Adrenal gland (tissue), 12 donors: ENCODE measurements around the gene ARHGAP6. TPM values are rescaled to one million over a fixed set of nuclear protein-coding genes. Genes with fewer than 3 reads are reported as not detected.

Experiments used
- DNase-seq, 7 donors: peaks; one replicate each; pipeline ENCODE4 v3.0.0-alpha.2; 2019 to 2020
- H3K27ac ChIP-seq, 5 donors: fragments of 200-600 bp; sonication (generic) in 4 of 5; 1 replicate in 3 of 5; 2 replicates in 2 of 5; pipeline versions ENCODE4 v1.5.1 to v1.8.0; 2016 to 2020; ENCODE audit warnings: mild to moderate bottlenecking in 1 of 5
- H3K27me3 ChIP-seq: fragments of 200-600 bp; 2 replicates; pipeline ENCODE4 v1.8.0; 2021
- H3K36me3 ChIP-seq, 2 donors: fragments of 200-600 bp; replicated peaks in 1 of 2; 1 replicate in 1 of 2; 2 replicates in 1 of 2; pipeline versions ENCODE4 v1.5.1 to v1.8.0; 2018 to 2022
- H3K4me1 ChIP-seq, 2 donors: fragments of 200-600 bp; replicated peaks in 1 of 2; 1 replicate in 1 of 2; 2 replicates in 1 of 2; pipeline versions ENCODE4 v1.5.1 to v1.8.0; 2018 to 2021
- H3K4me3 ChIP-seq, 4 donors: fragments of 200-600 bp; sonication (generic) in 3 of 4; one replicate each; pipeline ENCODE4 v1.5.1; 2016 to 2018
- H3K9me3 ChIP-seq, 3 donors: fragments of 200-600 bp; sonication (generic) in 1 of 3; replicated peaks in 1 of 3; 1 replicate in 2 of 3; 2 replicates in 1 of 3; pipeline versions ENCODE4 v1.5.1 to v1.8.0; 2016 to 2021
- POLR2A ChIP-seq, 2 donors: fragments of 450-650 bp; IDR thresholded peaks; one replicate each; pipeline ENCODE4 v1.6.1; 2017; ENCODE audit warnings: antibody characterized with exemption in 2 of 2, mild to moderate bottlenecking in 2 of 2, moderate library complexity in 1 of 2
- WGBS, 4 donors: extraction: QIAGEN DNeasy Blood & Tissue Kit in 2 of 4; methylation state at CpG; one replicate each; pipeline versions ENCODE4 v1.1.5 to v1.1.7; 2013 to 2017; 5-methylcytosine and 5-hydroxymethylcytosine counted together
- intact Hi-C, 2 donors: fragments of 100-400 bp; cut with DNase I; formaldehyde crosslinking; loops; one replicate each; pipeline versions ENCODE4 v1.14.1 to v1.15.0; 2022 to 2023
- polyA plus RNA-seq, 3 donors: library from polyadenylated mRNA; stranded (reverse); fragments of 200-250 nt in 2 of 3; fragments of 350-450 nt in 1 of 3; fragmentation: Illumina TruSeq in 1 of 3; extraction: RNeasy Lipid Tissue Mini Kit (QIAGEN cat#74804) in 1 of 3; gene quantifications; one replicate each; pipeline ENCODE4 v1.2.3, GENCODE V29; 2013 to 2014
- total RNA-seq, 9 donors: library from RNA; depleted of rRNA in 4 of 9; stranded (reverse); fragments of >200 nt in 4 of 9; fragments of 120-200 nt in 1 of 9; fragmentation: NEBNext Ultra II Directional in 1 of 9; extraction: Animal tissue kit (Norgen Biotek cat#: 25700) in 1 of 9; gene quantifications; one replicate each; pipeline versions ENCODE4 v1.1.0 to v1.2.4, GENCODE V29; 2013 to 2023
- TF ChIP-seq, protein P1 (sequence below), 6 experiments: fragments of 450-650 bp in 4 of 6; fragments of 200-600 bp in 2 of 6; sonication (generic) in 1 of 6; IDR thresholded peaks; 1 replicate in 5 of 6; 2 replicates in 1 of 6; pipeline versions ENCODE4 v1.5.1 to v1.8.0; 2016 to 2021; ENCODE audit warnings: antibody characterized with exemption in 6 of 6, mild to moderate bottlenecking in 2 of 6, moderate library complexity in 1 of 6
- donor health status: healthy with polysubstance abuse.
- donor health status: Bipolar disorder and iron deficiency.
- donor health status: DM: yes; HTN: yes; CAD: no.
- donor health status: DM: no; HTN: no; CAD: no.
- donor health status: DM: no; HTN: no; CAD: no.
- donor health status: DM: yes; HTN: yes; CAD: no.

ARHGAP6 gene
- total and polyA plus RNA-seq, 12 donors, result 0.78 to 4.2 (median 2.7) TPM

- Histone ChIP-seq H3K4me1 (no peaks in the 10 kb centered on the region), H3K27me3 (peaks cover 19% of the 10 kb centered on the region), H3K4me3 (no peak overlapping the region), H3K9me3 (no peaks in the 10 kb centered on the region), H3K27ac (no peak overlapping the region), H3K36me3 (no peaks in the 10 kb centered on the region)
- TF ChIP-seq POLR2A (IDR thresholded peaks at IDR 0.05), result no peak
- TF ChIP-seq, protein P1, sequence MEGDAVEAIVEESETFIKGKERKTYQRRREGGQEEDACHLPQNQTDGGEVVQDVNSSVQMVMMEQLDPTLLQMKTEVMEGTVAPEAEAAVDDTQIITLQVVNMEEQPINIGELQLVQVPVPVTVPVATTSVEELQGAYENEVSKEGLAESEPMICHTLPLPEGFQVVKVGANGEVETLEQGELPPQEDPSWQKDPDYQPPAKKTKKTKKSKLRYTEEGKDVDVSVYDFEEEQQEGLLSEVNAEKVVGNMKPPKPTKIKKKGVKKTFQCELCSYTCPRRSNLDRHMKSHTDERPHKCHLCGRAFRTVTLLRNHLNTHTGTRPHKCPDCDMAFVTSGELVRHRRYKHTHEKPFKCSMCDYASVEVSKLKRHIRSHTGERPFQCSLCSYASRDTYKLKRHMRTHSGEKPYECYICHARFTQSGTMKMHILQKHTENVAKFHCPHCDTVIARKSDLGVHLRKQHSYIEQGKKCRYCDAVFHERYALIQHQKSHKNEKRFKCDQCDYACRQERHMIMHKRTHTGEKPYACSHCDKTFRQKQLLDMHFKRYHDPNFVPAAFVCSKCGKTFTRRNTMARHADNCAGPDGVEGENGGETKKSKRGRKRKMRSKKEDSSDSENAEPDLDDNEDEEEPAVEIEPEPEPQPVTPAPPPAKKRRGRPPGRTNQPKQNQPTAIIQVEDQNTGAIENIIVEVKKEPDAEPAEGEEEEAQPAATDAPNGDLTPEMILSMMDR (IDR thresholded peaks at IDR 0.05), result no peak
- 42 to 79% (median 68%) methylated on average over 2 of the region's 2 CpGs for WGBS, 4 donors
- intact Hi-C loops, result loop anchor here (10.0 kb wide), 1 partner anchor 951 kb away; no protein-coding TSS in a partner anchor
- DNase-seq, result no peak
Measured at GRCh38 chrX:11135564-11136185, 530.0 kb downstream of the ARHGAP6 start.

- no peak overlapping the region for H3K27ac ChIP-seq
Measured at GRCh38 chrX:11131146-11131545, 534.6 kb downstream of the ARHGAP6 start.

GRCh38 chrX:11130136-11130535 lies 535.6 kb downstream of the ARHGAP6 start:
- WGBS, 4 donors, result 71 to 95% (median 79%) methylated on average over 2 to 3 of the region's 3 CpGs
- intact Hi-C loops, result loop anchor here (10.0 kb wide), 1 partner anchor 945 kb away; no protein-coding TSS in a partner anchor
- H3K4me3 ChIP-seq, result no peak overlapping the region
- TF ChIP-seq, protein P1 (IDR thresholded peaks at IDR 0.05), result no peak
- TF ChIP-seq POLR2A (IDR thresholded peaks at IDR 0.05), result no peak
- H3K4me1 ChIP-seq, result no peaks in the 10 kb centered on the region
- H3K36me3 ChIP-seq, result no peaks in the 10 kb centered on the region
- H3K27ac ChIP-seq, result no peak overlapping the region
- DNase-seq, result no peak
- H3K9me3 ChIP-seq, result no peaks in the 10 kb centered on the region
- peaks cover 4% of the 10 kb centered on the region for H3K27me3 ChIP-seq

More at GRCh38 chrX:11131146-11131545, 534.6 kb downstream of the ARHGAP6 start:
- Histone ChIP-seq H3K27me3 (peaks cover 4% of the 10 kb centered on the region), H3K4me1 (no peaks in the 10 kb centered on the region), H3K9me3 (no peaks in the 10 kb centered on the region), H3K36me3 (no peaks in the 10 kb centered on the region), H3K4me3 (no peak overlapping the region)
- intact Hi-C loops, result loop anchor here (10.0 kb wide), 1 partner anchor 946 kb away; no protein-coding TSS in a partner anchor
- DNase-seq, result no peak
- no peak for TF ChIP-seq POLR2A (IDR thresholded peaks at IDR 0.05)
- TF ChIP-seq, protein P1 (IDR thresholded peaks at IDR 0.05), result no peak

DNA sequence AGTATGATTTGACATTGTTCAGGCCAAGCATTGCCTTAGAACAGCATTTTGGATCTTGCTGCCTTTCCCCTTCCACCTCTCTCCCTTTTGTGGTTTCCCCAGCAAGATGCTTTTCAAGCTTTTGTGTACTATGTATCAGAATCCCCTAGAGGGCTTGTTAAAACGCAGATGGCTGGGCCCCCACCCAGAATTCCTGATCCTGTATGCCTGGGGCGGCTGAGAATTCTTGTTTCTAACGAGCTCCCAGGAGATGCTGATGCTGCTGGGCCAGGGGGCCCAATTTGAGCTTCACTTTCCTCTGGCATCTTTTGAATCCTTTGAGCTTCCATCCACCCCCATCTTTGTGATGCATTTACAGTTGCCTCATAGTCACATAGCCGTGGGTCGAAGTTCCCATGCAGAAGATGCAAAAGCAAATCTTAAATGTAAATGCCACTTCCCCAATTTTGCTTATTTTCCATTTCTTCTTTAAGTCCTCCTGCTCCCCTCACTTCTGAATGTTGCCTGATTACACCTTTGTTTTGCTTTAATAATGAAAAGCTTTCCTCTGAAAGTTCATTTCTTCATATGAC lies 536.1 kb downstream of the ARHGAP6 start:
- 52 to 77% (median 66%) methylated on average over 5 of the region's 5 CpGs for WGBS, 4 donors
- intact Hi-C loops, result loop anchor here (10.0 kb wide), 1 partner anchor 945 kb away; no protein-coding TSS in a partner anchor
- Histone ChIP-seq H3K4me1 (no peaks in the 10 kb centered on the region), H3K27me3 (peaks cover 4% of the 10 kb centered on the region), H3K36me3 (no peaks in the 10 kb centered on the region), H3K4me3 (no peak overlapping the region), H3K27ac (no peak overlapping the region), H3K9me3 (no peaks in the 10 kb centered on the region)
- TF ChIP-seq, protein P1 (IDR thresholded peaks at IDR 0.05), result no peak
- TF ChIP-seq POLR2A (IDR thresholded peaks at IDR 0.05), result no peak
- no peak for DNase-seq
